ENCODE results near the gene MED6.

MED6 gene

DNA sequence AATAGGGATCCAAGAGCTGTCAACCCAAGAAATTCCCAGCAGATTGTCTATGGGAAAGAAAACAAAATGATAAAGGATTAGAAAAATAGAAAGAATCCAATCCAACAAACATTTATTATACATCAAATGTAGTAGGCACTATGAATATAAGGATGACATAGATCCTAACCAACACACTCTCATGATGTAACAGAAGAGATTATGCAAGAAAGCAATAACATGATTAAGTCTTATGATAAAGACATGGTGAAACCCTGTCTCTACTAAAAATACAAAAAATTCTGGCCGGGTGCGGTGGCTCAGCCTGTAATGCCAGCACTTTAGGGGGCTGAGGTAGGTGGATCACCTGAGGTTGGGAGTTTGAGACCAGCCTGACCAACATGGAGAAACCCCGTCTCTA, 2.7 kb downstream of the MED6 start:
- no peak for DNase-seq

DNA sequence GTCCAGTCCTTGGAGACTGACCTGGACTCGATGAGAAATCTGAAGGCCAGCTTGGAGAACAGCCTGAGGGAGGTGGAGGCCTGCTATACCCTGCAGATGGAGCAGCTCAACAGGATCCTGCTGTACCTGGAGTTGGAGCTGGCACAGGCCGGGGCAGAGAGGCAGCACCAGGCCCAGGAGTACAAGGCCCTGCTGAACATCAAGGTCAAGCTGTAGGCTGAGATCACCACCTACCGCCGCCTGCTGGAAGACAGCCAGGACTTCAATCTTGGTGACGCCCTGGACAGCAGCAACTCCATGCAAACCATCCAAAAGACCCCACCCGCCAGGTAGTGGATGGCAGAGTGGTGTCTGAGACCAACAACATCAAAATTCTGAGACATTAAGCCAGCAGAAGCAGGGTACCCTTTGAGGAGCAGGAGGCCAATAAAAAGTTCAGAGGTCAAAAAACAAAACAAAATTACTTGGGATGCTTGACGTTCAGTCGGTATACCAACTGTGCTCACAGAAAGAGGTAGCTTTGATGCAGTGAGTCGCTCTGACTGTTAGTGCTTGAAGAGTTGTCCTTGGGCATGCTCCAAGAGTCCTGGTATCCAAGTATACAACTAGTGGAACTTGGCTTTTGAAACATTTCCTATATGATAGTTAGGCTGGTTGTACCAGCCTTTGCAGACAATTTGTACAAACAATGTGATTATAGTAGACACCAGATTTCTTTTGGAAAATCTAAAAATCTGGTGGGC, 4.8 kb downstream of the MED6 start:
- DNase-seq, result no peak

DNA sequence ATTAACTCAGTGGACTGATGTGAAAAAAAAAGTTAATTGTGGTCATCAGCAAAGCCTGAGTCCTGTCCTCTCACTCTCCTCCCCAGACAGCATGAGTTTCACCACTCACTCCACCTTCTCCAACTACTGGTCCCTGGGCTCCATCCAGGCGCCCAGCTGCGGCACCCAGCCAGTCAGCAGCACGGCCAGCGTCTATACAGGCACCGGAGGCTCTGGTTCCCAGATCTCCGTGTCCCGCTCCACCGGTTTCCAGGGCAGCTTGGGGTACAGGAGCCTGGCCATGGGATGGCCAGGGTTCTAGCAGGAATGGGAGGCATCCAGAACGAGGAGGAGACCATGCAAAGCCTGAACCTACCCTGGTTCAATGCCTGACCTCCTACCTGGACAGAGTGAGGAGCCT, 6.0 kb downstream of the MED6 start:
- no peak for DNase-seq

DNA sequence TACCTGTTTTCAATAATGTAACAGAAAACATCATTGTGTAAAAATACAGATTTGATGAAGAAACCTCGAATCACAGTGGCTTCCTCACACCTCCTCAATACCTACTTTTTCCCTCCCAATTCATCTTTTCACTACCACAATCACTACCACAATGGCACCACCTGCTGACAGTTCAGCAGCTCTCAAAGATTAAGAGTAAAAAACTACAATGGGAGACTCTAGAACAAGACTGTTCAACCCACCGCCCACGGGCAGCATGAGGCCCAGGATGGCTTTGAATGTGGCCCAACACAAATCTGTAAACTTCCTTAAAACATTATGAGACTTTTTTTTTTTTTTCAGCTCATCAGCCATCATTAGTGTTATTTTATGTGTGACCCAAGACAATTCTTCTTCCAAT, 15.2 kb downstream of the MED6 start:
- peak in 1 of 2 donors; percentile 9 for DNase-seq

GRCh38 chr14:70576891-70577290, 23.6 kb downstream of the MED6 start:
- no peak for DNase-seq

- no peak for DNase-seq
Measured at GRCh38 chr14:70573050-70573449, 27.4 kb downstream of the MED6 start.

DNA sequence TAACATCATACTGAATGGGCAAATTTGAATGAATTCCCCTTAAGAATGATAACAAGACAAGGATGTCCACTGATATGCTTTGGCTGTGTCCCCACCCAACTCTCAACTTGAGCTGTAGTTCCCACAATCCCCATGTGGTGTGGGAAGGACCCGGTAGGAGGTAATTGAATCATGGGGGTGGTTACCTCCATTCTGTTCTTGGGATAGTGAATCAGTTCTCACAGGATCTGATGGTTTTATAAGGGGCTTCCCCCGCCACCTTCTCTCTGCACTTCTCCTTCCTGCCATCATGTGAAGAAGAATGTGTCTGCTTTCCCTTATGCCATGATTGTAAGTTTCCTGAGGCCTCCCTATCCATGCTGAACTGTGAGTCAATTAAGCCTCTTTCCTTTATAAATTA, 29.3 kb downstream of the MED6 start:
- DNase-seq, result no peak

GRCh38 chr14:70567791-70568190, 32.7 kb downstream of the MED6 start:
- DNase-seq, result peak in 1 of 2 donors; percentile 8

DNA sequence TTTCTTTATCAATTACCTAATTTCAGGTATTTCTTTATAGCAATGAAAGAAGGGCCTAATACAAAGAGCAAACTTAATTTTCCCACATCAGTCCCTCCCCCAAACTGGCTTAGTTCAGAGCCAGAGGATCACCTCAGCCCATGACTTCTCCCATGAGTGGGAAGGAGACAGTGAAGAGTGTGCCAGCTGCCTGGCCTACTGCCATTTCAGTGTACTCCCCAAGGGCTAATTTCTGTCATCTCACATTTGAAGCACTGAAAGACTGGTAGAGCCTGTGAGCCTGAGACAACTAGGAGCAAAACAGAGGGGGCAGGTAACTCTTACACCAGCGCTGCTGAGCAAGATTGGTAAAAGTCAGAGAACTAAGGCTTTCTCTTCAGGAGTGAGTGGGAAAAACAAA, 36.6 kb downstream of the MED6 start:
- no peak for DNase-seq

DNA sequence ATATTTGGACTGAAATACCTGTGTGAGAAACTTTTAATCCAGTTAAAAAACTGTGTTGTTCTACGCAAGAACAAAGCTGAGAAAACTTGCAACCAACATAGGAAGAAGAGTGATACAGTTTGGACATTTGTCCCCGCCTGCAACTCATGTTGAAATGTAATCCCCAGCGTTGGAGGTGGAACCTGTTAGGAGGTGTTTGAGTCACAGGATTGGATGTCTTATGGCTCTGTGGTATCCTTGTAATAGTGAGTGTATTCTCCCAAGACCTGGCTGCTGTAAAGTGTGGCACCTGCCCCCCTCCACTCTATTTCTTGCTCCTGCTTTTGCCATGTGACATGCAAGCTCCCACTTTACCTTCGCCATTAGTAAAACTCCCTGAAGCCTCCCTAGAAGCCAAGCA, 37.0 kb downstream of the MED6 start:
- no peak for DNase-seq

GRCh38 chr14:70558356-70558755, 42.1 kb downstream of the MED6 start:
- no peak for DNase-seq

- no peak for DNase-seq
Measured at GRCh38 chr14:70555890-70556289, 44.6 kb downstream of the MED6 start.

DNA sequence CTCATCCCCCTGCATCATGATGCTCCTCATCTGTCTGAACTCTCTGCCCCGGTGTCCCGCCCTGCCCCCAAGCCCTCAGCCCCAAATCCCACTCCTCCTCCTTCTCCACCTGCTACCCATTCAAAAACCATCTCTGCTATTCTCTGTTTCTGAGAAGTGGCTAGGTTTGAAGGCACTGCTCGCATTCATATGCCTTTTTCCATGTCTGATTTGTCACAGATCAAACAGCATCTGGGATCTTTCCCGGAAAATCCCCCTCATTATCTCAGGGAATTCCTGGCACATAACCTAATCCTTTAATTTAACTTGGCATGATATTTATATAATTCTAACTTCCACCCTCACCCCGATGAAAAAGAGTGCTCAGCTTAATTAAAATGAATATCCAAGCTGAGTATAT, 62.4 kb downstream of the MED6 start:
- DNase-seq, result no peak

DNA sequence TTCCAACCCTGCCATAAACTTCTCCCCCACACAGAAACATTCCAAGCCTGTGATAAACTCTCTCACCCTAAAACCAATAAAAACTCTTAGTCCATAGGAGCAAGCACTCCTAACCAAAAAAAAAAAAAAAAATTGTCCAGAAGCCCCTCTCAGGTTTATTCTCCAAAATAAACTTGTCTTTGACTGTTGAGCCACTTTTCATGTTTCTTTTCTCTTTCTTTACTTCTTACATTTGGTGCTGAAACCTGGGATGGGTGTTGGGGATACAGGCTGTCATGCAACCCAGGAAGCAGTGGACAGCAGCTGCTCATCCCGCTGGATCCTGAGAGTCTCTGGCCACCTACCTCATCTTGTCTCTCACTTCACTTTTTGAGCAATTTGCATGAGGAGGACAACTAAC, 63.6 kb downstream of the MED6 start:
- no peak for DNase-seq

- no peak for DNase-seq
Measured at GRCh38 chr14:70534904-70535303, 65.6 kb downstream of the MED6 start, which contains the start of gene ADAM20. Gene ADAM20 (minus strand): TSS chr14:70535004. CDS start chr14:70524757, 10,247 bp downstream.
